ENCODE results near the gene C10orf143.
"Not testable (repeated sequence)": the region's sequence is repeated elsewhere in the genome, so short reads cannot be mapped to it uniquely, and the experiment has no call there.

The C10orf143 gene

GRCh38 chr10:130027716-130028464, 82.7 kb downstream of the C10orf143 start:
- peak; percentile 8 for DNase-seq (ENCODE audit: low read depth)
- no peak overlapping the region for H3K4me3 ChIP-seq (ENCODE audit: low read length)
- peaks cover 22% of the 10 kb centered on the region for H3K4me1 ChIP-seq (ENCODE audit: control insufficient read depth, insufficient read depth, low read length)
- no peaks in the 10 kb centered on the region for H3K36me3 ChIP-seq (ENCODE audit: control insufficient read depth, insufficient read depth, low read length, severe bottlenecking)
- H3K9me3 ChIP-seq (ENCODE audit: control insufficient read depth, low read length) = peaks cover 6% of the 10 kb centered on the region
- H3K27me3 ChIP-seq (replicated peaks; ENCODE audit: control insufficient read depth, insufficient read depth, low read length) = no peaks in the 10 kb centered on the region
- H3K9ac ChIP-seq (ENCODE audit: low read length) = no peak overlapping the region

- no peak for DNase-seq (ENCODE audit: low read depth)
- no peak overlapping the region for H3K4me3 ChIP-seq (ENCODE audit: low read length)
- H3K4me1 ChIP-seq (ENCODE audit: control insufficient read depth, insufficient read depth, low read length) = peaks cover 32% of the 10 kb centered on the region
- no peaks in the 10 kb centered on the region for H3K27me3 ChIP-seq (replicated peaks; ENCODE audit: control insufficient read depth, insufficient read depth, low read length)
- no peaks in the 10 kb centered on the region for H3K9me3 ChIP-seq (ENCODE audit: control insufficient read depth, low read length)
- no peak overlapping the region for H3K9ac ChIP-seq (ENCODE audit: low read length)
- no peaks in the 10 kb centered on the region for H3K36me3 ChIP-seq (ENCODE audit: control insufficient read depth, insufficient read depth, low read length, severe bottlenecking)
Observed at GRCh38 chr10:130026670-130027456, 83.8 kb downstream of the C10orf143 start.

GRCh38 chr10:130025811-130026485, 84.7 kb downstream of the C10orf143 start:
- Histone ChIP-seq H3K9ac (ENCODE audit: low read length) (no peak overlapping the region), H3K9me3 (ENCODE audit: control insufficient read depth, low read length) (no peaks in the 10 kb centered on the region), H3K36me3 (ENCODE audit: control insufficient read depth, insufficient read depth, low read length, severe bottlenecking) (no peaks in the 10 kb centered on the region), H3K4me3 (ENCODE audit: low read length) (no peak overlapping the region), H3K4me1 (ENCODE audit: control insufficient read depth, insufficient read depth, low read length) (peaks cover 40% of the 10 kb centered on the region), H3K27me3 (replicated peaks; ENCODE audit: control insufficient read depth, insufficient read depth, low read length) (no peaks in the 10 kb centered on the region)
- no peak for DNase-seq (ENCODE audit: low read depth)

- peaks cover 46% of the 10 kb centered on the region for H3K4me1 ChIP-seq (ENCODE audit: control insufficient read depth, insufficient read depth, low read length)
- no peaks in the 10 kb centered on the region for H3K9me3 ChIP-seq (ENCODE audit: control insufficient read depth, low read length)
- no peaks in the 10 kb centered on the region for H3K36me3 ChIP-seq (ENCODE audit: control insufficient read depth, insufficient read depth, low read length, severe bottlenecking)
- no peak overlapping the region for H3K9ac ChIP-seq (ENCODE audit: low read length)
- no peak for DNase-seq (ENCODE audit: low read depth)
- no peaks in the 10 kb centered on the region for H3K27me3 ChIP-seq (replicated peaks; ENCODE audit: control insufficient read depth, insufficient read depth, low read length)
- no peak overlapping the region for H3K4me3 ChIP-seq (ENCODE audit: low read length)
Observed at GRCh38 chr10:130025326-130025725, 85.3 kb downstream of the C10orf143 start.

- Histone ChIP-seq H3K9me3 (ENCODE audit: control insufficient read depth, low read length) (no peaks in the 10 kb centered on the region), H3K36me3 (ENCODE audit: control insufficient read depth, insufficient read depth, low read length, severe bottlenecking) (no peaks in the 10 kb centered on the region), H3K4me3 (ENCODE audit: low read length) (no peak overlapping the region), H3K9ac (ENCODE audit: low read length) (no peak overlapping the region), H3K27me3 (replicated peaks; ENCODE audit: control insufficient read depth, insufficient read depth, low read length) (no peaks in the 10 kb centered on the region), H3K4me1 (ENCODE audit: control insufficient read depth, insufficient read depth, low read length) (peaks cover 50% of the 10 kb centered on the region)
- no peak for DNase-seq (ENCODE audit: low read depth)
Observed at GRCh38 chr10:130024779-130025325, 85.8 kb downstream of the C10orf143 start.

GRCh38 chr10:130024326-130024725, 86.3 kb downstream of the C10orf143 start:
- not testable (repeated sequence) for H3K9ac ChIP-seq (ENCODE audit: low read length); H3K9me3 ChIP-seq (ENCODE audit: control insufficient read depth, low read length); DNase-seq (ENCODE audit: low read depth); H3K36me3 ChIP-seq (ENCODE audit: control insufficient read depth, insufficient read depth, low read length, severe bottlenecking); H3K4me3 ChIP-seq (ENCODE audit: low read length); H3K27me3 ChIP-seq (replicated peaks; ENCODE audit: control insufficient read depth, insufficient read depth, low read length)
- H3K4me1 ChIP-seq (ENCODE audit: control insufficient read depth, insufficient read depth, low read length) = peaks cover 47% of the 10 kb centered on the region

- H3K9ac ChIP-seq (ENCODE audit: low read length) = no peak overlapping the region
- H3K4me1 ChIP-seq (ENCODE audit: control insufficient read depth, insufficient read depth, low read length) = peaks cover 40% of the 10 kb centered on the region
- no peaks in the 10 kb centered on the region for H3K36me3 ChIP-seq (ENCODE audit: control insufficient read depth, insufficient read depth, low read length, severe bottlenecking)
- no peak overlapping the region for H3K4me3 ChIP-seq (ENCODE audit: low read length)
- no peaks in the 10 kb centered on the region for H3K27me3 ChIP-seq (replicated peaks; ENCODE audit: control insufficient read depth, insufficient read depth, low read length)
- H3K9me3 ChIP-seq (ENCODE audit: control insufficient read depth, low read length) = no peaks in the 10 kb centered on the region
- no peak for DNase-seq (ENCODE audit: low read depth)
Observed at GRCh38 chr10:130023454-130024230, 87.0 kb downstream of the C10orf143 start.

- no peaks in the 10 kb centered on the region for H3K9me3 ChIP-seq (ENCODE audit: control insufficient read depth, low read length)
- peak; percentile 84 for DNase-seq (ENCODE audit: low read depth)
- peaks cover 35% of the 10 kb centered on the region for H3K4me1 ChIP-seq (ENCODE audit: control insufficient read depth, insufficient read depth, low read length)
- peak overlapping the region; percentile 52 for H3K9ac ChIP-seq (ENCODE audit: low read length)
- no peak overlapping the region for H3K4me3 ChIP-seq (ENCODE audit: low read length)
- H3K27me3 ChIP-seq (replicated peaks; ENCODE audit: control insufficient read depth, insufficient read depth, low read length) = no peaks in the 10 kb centered on the region
- no peaks in the 10 kb centered on the region for H3K36me3 ChIP-seq (ENCODE audit: control insufficient read depth, insufficient read depth, low read length, severe bottlenecking)
Observed at GRCh38 chr10:130022511-130023299, 87.9 kb downstream of the C10orf143 start.

- peak overlapping the region; percentile 70 for H3K4me3 ChIP-seq (ENCODE audit: low read length)
- peak overlapping the region; percentile 59 for H3K9ac ChIP-seq (ENCODE audit: low read length)
- DNase-seq (ENCODE audit: low read depth) = no peak
- H3K4me1 ChIP-seq (ENCODE audit: control insufficient read depth, insufficient read depth, low read length) = peaks cover 35% of the 10 kb centered on the region
- no peaks in the 10 kb centered on the region for H3K36me3 ChIP-seq (ENCODE audit: control insufficient read depth, insufficient read depth, low read length, severe bottlenecking)
- H3K27me3 ChIP-seq (replicated peaks; ENCODE audit: control insufficient read depth, insufficient read depth, low read length) = no peaks in the 10 kb centered on the region
- no peaks in the 10 kb centered on the region for H3K9me3 ChIP-seq (ENCODE audit: control insufficient read depth, low read length)
Observed at GRCh38 chr10:130022086-130022485, 88.5 kb downstream of the C10orf143 start.

- Histone ChIP-seq H3K36me3 (ENCODE audit: control insufficient read depth, insufficient read depth, low read length, severe bottlenecking) (no peaks in the 10 kb centered on the region), H3K9me3 (ENCODE audit: control insufficient read depth, low read length) (no peaks in the 10 kb centered on the region), H3K4me3 (ENCODE audit: low read length) (peak overlapping the region; percentile 70), H3K27me3 (replicated peaks; ENCODE audit: control insufficient read depth, insufficient read depth, low read length) (no peaks in the 10 kb centered on the region), H3K4me1 (ENCODE audit: control insufficient read depth, insufficient read depth, low read length) (peaks cover 35% of the 10 kb centered on the region), H3K9ac (ENCODE audit: low read length) (peak overlapping the region; percentile 59)
- DNase-seq (ENCODE audit: low read depth) = peak; percentile 83
Observed at GRCh38 chr10:130021383-130021950, 89.2 kb downstream of the C10orf143 start.

All from adipocyte (in vitro differentiated cells).